GM12873 (cell line): ENCODE results near the gene COL7A1.

ENCODE experiments used
- TF ChIP-seq, protein P1 (sequence below): IDR thresholded peaks from 2 replicates; pipeline ENCODE4 v1.5.1; 2012; ENCODE audit warnings: low read depth, mild to moderate bottlenecking, moderate library complexity, low read length, control low read depth; ENCODE audit not compliant: insufficient read depth; ENCODE audit errors: missing control alignments

Gene COL7A1

DNA sequence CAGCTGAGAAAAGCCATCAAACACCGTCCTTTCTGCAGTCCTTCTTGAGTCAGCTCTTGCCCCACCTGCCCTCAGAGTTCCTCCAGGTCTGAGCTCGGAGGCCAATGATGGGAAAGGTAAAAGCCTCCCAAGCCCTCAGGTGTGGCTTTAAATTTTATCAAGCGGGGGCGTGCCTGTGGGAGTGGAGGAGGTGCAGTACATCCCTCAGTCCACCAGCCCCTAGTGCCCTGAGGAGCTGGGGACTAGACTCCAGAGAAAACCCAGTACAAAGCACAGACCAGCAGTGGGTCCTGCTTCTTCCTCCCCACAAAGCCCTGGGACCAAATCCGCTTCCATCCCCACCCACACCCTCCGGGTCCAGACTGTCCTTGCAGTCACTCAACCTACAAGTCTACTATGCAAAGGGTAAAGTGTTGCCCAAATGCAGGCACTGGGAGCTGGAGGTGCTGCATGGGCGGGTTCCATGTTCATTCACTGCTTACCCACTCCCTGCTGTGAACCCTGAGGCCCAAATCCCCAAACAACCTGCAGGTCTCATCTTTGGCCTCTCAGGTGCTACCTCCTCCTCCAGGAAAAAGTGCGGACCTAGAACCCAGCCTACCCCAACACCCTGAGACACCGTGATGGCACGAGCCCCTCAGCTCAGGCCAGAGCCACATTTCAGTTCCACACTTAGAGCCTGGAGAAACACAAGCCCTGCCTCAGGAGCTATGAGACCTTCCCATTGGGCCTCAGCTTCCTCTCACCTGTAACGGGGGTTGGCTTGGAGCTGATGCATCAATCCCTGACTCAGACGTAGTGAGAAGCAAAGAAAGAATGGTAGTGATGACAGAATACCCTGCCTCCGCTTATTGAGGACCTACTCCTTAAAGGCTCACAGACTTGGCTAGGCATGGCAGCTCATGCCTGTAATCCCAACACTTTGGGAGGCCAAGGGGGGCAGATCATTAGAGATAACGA is 41.0 kb downstream of the COL7A1 start:
- TF ChIP-seq, protein P1, sequence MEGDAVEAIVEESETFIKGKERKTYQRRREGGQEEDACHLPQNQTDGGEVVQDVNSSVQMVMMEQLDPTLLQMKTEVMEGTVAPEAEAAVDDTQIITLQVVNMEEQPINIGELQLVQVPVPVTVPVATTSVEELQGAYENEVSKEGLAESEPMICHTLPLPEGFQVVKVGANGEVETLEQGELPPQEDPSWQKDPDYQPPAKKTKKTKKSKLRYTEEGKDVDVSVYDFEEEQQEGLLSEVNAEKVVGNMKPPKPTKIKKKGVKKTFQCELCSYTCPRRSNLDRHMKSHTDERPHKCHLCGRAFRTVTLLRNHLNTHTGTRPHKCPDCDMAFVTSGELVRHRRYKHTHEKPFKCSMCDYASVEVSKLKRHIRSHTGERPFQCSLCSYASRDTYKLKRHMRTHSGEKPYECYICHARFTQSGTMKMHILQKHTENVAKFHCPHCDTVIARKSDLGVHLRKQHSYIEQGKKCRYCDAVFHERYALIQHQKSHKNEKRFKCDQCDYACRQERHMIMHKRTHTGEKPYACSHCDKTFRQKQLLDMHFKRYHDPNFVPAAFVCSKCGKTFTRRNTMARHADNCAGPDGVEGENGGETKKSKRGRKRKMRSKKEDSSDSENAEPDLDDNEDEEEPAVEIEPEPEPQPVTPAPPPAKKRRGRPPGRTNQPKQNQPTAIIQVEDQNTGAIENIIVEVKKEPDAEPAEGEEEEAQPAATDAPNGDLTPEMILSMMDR = no peak

DNA sequence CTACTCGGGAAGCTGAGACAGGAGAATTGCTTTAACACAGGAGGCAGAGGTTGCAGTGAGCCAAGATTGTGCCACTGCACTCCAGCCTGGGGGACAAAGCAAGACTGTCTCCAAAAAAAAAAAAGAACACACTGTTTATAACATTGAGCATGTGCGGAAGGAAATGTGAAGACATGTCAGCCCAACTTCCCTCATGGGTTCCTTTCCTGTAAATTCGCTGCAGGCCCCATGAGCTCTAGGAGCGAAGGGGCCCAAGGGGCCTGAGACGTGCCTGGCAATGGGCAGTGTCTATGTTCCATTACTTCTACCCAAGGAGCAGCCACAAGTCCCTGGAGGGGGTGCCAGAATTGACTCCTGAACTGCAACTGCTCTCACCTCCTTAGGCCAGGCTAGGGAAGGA is 41.8 kb downstream of the COL7A1 start:
- TF ChIP-seq, protein P1 = no peak

DNA sequence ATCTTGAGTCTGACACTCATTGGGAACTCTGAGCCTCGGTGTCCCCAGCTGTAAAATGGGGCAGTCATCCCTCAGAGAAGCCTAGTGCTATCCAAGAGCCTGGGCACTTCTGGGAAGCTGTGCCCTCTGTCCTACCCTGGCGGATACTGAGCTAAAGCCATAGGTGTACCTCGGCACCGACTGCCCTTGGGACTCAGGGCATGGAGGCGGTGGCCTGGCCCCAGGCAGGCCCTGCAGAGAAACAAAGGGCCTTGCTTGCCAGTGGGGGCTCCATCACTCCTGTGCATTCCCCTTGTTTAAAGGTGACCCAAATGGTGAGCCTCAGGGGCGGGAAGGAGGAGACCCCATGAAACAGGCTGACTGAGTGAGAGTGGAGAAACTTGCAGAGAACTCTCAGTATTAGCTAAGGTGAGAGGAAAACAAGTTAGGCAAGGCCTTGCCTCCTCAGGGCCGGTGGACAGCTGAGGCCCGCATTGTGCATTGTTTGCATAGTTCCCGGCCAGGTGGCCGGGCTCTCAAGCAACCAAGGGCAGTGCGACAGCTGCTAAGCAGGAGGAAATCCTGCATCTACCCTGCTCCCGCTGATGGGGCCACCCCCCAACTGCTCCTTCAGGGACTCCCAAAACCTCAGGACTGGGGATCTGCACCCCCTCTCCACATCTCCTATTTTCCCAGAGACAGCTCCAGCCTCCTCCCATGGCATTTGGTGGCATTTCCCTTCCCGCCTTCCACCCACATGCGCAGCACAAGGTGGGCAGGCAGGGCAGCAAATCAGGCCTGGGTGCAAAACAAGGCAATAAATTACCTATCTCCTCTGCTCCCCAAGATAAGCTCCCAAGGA is 42.8 kb downstream of the COL7A1 start:
- TF ChIP-seq, protein P1 = no peak

DNA sequence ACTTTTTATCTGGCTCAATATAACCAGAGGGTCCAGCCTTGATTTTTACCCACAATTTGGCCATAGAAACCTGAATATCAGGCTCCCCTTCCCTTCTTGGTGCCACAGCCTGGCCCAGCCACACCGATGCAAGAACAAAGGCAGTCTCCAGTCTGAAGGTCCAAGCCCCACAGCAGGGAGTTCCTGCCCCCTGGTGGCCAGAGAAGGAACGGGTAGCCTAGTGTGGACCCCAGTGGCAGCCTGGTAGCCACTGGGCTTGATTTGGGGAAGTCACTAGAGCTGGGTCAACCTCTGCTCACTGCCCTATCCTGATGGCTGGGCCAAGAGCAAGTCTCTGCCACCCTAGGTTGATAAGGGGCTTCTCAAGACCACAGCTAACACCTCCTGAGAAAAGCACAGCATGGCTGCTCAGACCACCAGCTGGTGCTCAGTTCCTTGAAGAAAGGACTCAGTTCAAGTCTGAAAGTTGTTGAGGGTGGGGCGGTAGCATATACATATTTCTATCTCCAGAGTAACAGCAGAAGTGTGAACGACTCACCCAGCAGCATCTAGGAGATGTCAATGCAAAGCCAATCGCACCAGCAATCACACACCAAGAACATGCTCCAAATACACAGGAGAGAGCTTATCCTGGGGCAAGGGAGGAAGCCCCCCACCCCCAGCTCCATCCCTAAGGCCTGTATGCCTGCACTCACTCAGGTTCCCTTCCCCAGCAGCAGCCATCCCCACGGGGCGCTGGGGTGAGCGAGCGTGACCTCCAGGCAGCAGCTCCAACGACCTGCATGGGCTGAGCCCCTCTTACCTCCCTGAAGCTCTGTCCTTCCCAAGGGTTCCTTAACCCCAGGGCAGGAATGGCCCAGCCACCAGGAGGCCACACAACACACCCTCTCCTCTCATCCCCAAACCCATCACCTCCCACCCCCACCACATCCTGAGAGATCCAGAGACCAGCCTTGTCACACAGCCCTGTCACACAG is 46.1 kb downstream of the COL7A1 start:
- TF ChIP-seq, protein P1 = peak; percentile 99

DNA sequence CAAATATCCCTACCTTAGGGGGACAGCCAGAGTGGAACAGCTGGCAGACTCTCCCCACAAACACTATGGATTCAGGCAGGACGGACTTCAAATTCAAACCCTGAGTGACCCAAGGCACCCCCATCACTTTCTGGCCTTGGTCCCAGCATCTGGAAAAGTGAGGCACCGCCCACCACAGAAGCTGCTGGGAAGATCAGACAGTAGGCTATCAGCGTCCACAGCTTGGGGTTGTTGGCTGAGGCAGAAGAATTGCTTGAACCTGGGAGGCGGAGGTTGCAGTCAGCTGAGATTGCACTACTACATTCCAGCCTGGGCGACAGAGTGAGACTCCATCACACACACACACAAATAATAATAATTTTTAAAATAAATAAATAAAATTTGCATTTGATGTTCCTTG is 47.0 kb downstream of the COL7A1 start:
- TF ChIP-seq, protein P1 = no peak

DNA sequence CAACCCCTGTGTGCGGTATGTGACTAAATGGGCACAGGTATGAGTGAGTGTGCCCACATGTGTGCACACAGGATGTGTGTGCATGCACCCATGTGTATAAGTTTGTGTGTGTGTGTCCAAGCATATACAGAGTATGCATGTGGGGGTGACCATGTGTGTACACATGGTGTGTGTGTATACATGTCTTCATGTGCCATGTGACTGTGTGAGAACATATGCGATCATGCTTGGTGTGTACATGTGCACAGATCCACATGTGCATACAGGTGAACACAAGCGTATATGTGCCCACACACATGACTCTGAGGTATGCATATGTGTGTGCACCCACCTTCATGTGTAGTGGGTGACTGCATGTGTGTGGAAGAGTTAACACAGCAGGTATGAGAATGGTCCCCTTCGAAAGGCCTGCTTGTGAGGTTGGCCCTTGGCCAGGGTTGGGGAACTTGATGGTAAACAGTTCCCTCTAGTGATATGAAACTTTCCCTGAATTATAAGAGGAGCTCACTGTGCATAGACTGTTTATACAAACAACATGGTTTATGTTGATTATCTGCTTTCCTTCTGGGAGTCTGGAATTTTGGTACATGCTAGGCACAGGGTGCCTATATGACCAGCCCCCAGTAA is 48.8 kb downstream of the COL7A1 start:
- TF ChIP-seq, protein P1 = no peak
